A204.1 (cell line): Measurements from ENCODE around the gene MDP1.
"Not testable (repeated sequence)": the region's sequence is repeated elsewhere in the genome, so short reads cannot be mapped to it uniquely, and the experiment has no call there.

Experiments used
- FAIRE-seq: peaks from 2 replicates; lab custom pipeline; 2012; peaks lifted over from hg19 to GRCh38; lab: Jason Lieb, UNC

Gene MDP1

GRCh38 chr14:24250354-24250753, 34.5 kb upstream of the MDP1 start:
- FAIRE-seq = no peak

DNA sequence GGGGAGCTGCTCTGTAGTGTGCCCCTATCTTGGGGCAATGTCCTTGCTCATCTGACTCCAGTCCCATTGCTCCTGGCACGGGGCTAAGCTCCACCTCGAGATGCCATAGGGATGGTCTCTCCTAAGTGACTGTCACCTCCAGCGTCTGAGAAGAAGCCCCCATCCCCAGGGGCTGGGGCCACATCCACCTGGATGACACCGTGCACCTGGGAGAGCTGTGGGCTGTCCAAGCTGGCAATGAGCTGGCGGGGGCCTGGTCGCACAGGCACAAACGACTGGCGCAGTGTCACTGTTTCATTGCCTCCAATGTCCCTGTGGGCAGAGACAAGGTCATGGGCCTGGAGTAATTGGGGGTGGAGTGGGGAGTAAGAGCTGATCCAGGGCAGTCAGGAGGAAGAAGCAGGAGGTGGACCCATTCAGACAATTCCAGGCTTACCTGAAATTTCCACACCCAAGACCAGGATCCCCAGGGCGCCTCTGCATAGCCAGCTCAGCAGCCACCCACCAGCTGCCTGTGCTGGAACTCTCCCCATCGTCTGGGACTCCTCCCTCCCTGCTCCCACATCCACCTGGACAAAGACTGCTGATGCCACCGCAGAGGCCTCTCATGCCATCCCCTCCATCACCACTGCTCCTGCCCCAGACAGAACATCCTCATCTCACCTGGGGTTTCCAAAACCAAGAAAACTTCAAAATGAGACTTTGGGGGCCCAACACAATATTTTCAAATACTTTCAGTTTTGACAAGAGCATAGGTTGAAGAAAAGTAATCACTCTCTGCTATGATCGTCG, 33.6 kb upstream of the MDP1 start:
- no peak for FAIRE-seq

DNA sequence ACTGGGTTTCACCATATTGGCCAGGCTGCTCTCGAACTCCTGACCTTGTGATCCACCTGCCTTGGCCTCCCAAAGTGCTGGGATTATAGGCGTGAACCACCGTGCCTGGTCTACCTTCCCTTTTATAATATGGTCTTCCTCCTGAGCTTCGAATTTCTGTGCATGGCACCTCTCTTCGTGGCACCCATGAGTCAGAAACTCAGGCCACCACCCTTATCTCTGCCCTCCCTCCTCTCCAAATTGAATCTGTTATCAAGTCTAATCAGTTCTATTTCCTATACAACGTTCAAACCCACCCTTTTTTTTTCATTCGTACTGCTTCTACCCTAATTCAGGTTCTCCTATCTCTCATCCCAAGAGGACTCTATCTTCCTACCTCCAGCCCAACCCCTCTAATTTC, 31.6 kb upstream of the MDP1 start:
- no peak for FAIRE-seq

DNA sequence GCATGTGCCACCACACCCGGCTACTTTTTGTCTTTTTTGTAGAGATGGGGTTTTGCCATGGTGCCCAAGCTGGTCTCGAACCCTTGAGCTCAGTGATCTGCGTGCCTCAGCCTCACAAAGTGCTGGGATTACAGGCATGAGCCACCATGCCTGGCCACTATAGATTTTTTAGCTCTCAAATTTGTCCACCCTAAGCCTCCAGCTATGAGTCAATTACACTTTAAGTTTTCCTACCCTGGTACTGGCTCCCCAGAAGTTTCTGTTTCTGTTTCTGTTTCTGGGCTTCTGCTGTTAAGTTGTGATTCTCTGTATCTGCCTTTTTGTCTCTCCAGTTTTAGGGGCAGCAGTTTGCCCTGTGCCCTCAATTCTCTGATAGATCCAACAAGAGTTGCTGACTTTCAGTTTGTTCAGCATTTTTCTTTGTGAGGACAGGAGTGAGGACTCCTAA, 30.9 kb upstream of the MDP1 start:
- FAIRE-seq = no peak

GRCh38 chr14:24245350-24245749, 29.5 kb upstream of the MDP1 start:
- not testable (repeated sequence) for FAIRE-seq

DNA sequence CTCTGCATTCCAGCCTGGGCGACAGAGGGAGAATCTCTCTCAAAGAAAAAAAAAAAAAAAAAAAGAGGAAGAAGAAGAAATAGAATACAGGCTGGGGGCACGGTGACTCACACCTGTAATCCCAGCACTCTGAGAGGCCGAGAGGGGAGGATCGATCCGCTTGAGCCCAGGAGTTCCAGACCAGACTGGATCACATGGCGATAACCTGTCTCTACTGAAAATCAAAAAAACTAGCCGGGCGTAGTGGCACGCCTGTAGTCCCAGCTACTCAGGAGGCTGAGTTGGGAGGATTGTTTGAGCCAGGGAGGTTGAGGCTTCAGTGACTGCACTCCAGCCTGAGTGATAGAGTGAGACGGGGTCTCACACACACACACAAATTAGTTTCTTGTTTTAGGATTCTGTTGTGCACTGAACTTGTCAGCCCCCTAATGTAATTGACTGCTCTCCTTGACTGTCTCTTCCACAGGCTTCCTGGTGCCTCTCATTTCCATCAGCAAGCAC, 27.5 kb upstream of the MDP1 start:
- no peak for FAIRE-seq

DNA sequence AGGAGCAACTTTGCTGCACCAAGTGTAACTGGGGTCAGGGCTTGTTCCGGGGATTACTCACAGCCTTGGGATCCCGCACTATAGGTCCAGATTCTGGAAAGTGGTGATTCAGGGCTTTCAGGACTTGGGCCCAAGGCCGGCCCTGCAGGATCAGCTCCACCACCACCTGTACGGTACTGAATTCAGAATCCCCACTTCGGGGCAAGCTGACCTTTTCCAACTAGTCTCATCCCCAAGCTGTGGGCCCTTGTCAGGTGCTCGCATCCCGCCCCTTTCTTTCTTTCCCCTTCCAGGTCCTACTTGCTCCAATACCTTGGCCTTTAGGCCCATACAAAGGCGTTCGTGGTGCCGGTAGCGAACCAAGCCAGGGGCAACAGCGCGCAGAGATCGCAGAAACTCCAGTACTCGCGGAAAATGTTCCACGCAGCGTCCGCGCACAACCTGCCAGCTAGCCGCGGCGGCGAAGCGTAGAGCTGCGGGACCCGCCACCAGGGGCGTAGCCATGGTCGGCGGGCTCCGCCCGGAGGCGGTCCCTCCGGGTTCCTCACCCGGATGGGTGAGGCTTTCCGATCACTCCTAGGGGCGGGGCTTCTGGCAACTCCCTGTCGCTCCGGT, 26.1 kb upstream of the MDP1 start:
- FAIRE-seq = no peak

DNA sequence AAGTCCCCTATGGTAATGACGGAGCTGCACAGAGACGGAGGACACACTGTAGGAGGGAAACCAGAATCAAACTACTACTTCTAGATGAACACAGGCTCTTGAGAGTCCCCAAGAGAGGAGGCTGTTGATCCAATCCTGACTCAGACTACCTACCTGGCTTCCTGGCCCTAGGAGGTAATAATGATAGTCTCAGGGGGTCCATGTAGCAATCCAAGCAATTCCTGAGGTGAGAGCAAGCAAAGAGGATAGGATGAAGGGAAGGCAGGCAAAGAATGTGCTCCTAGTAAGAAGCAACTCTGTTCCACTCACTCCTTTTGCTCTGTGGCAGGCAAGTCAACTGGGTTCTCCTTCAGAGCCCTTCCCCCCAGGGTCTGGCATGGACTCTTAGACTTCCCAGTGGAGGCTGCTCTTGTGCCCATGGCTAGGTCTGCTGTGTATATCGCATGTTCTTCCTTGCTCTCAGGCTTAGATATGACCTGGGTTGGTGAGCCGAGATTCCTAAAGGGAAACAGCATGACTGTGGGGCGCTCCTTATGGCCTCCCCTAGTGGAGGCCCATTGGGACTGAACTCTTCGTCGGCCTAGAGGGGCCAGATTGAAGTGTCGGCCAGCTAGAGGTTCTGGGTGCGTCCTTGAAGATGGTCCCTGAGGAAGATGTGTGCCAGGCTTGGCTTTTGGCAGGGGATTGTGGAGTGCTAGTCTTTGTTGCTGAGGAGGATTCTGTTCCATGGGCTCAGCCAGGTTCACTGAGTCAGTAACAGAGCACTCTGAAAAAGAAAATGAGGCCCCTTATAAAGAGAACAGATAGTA, 24.4 kb upstream of the MDP1 start:
- no peak for FAIRE-seq

DNA sequence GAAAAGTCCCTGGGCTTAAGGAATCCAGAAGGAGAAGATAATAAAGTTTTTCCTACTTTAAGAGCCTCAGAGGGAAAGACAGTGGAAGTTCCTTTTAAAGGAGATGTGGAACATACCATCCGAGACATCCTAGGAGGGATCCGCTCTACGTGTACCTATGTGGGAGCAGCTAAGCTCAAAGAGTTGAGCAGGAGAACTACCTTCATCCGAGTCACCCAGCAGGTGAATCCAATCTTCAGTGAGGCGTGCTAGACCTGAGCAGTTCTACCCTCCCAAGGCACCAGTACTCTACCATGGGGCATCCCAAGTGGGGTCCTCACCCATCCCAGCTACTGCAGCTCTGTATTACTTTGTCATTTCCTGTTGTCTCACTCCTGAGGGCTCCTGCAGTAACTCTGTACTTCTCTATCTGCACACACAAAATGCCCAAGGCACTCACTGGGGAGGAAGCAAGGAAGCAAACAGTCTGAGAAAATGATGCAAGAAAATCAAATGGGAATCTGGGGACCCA, 22.7 kb upstream of the MDP1 start:
- no peak for FAIRE-seq

GRCh38 chr14:24238123-24238522, 22.3 kb upstream of the MDP1 start:
- FAIRE-seq = no peak

- no peak for FAIRE-seq
Measured at GRCh38 chr14:24237463-24237955, 21.6 kb upstream of the MDP1 start.

GRCh38 chr14:24236689-24237462, 21.0 kb upstream of the MDP1 start:
- FAIRE-seq = no peak

- no peak for FAIRE-seq
Measured at GRCh38 chr14:24235804-24236688, 20.2 kb upstream of the MDP1 start.

DNA sequence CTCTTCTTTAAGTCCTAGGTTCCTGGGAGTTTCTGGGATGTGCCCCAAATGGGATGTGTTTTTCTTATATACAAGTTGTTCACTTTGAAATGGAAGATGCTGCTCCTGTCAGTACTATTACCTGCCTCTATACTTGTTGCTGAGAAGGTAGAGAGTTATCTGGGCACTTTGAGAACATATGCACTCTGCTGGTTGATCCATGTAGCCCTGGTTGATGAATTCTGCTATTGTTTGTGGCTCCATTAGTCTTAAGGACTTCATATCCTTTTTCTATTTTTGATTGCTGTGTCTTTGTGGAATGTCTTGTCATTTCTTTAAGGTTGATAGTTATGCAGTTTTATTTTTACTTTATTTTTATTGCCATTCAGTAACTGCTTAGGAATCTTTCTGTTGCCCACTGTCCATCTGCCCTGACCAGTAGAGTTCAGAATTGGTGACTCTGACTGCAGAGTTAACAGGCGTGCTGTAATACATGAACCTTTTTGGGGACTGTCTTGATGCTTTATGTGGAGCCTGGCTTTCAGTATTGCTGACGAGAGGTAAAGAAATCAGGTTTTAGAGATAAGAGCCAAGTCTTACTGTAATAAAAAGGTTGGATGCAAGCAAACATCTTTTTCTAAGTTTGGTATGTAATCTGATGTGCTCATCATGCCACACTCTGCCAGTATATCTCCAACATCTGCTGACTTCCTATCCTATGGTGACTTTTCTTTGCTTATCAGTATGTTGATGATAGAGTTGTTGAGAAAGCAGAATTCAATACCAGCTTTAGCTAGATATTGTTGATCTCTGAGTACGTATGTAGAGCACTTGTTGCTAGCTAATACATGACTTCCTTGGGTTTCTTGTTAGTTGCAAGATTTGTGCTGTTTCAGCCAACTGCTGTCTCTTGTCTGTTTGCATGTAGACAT, 18.5 kb upstream of the MDP1 start:
- no peak for FAIRE-seq

DNA sequence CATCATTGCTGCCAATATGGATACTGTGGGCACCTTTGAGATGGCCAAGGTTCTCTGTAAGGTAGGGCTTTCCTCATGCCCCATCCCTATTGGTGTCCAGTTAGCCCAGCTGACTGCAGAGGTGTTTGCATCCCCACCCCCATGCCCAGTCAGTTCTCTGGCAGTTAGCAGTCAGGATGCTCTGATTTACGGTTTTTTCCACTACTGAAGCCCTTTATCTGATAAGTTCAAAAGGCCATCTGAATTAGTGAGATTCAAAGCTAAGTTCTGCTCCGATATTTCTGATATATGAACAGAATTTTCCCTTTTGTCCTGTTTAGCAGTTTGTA, 17.6 kb upstream of the MDP1 start:
- FAIRE-seq = no peak

GRCh38 chr14:24232645-24233537, 17.0 kb upstream of the MDP1 start, which contains the start of gene GMPR2:
Gene GMPR2 (plus strand): TSS chr14:24232929. CDS start chr14:24233254, 325 bp downstream.
- FAIRE-seq = no peak

DNA sequence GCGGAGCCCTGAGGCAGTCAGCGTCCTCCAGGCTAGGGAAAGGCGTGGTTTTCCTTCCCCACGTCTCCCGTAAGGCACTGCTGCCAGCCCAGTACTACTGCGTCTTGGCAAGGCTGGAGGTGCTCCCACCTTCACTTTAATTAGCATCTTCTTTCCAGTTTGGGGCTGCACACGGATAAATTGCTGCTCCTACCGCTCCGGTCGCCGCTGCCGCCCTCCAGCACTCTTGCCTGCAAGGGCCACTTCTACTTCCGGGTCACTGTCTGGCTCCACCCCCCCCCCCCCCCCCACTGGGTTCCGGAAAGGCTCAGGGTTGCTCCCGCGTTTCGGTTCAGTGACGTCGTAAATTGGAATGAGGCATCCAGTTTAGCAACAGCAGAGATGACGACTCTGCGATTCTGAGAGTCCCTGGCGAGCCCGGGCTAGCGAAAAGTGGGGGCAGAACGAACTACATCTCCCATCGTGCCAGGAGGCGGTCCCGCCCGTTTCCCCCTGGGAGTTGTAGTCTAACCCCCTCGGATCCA, 16.3 kb upstream of the MDP1 start, which contains the start of gene NEDD8:
Gene NEDD8, minus strand, starts transcription at position 247 of the 524 bp plus-strand sequence. Its CDS starts 100 bp downstream, at position 147.
- FAIRE-seq = no peak
